K562 (cell line): Measurements from ENCODE around the gene FRRS1L. TPM values are rescaled to one million over a fixed set of nuclear protein-coding genes. Genes with fewer than 3 reads are reported as not detected.

ENCODE experiments used
- ATAC-seq: fragments of 200-7000 bp; cut with Tn5 transposase; 3 replicates; pipeline ENCODE4 v1.9.1; 2020; ENCODE audit warnings: moderate library complexity
- BruUV-seq: library from RNA; stranded (reverse); fragments of 400-500 nt; replicated peaks from 2 replicates; lab custom pipeline; 2021; lab: Mats Ljungman, UMichigan
- CTCF ChIA-PET: fragments of 300-600 bp; formaldehyde crosslinking; extraction: SDS; loops from one replicate; lab custom pipeline; 2021; ENCODE audit warnings: low intra/inter-chr PET ratio; lab: Yijun Ruan, JAX
- POLR2A ChIA-PET: fragments of 300-600, 350-650 bp; sonication (Branson Sonifier 250); formaldehyde crosslinking; extraction: SDS; loops from one replicate; lab custom pipeline; 2021; ENCODE audit warnings: antibody characterized with exemption, inconsistent platforms; lab: Yijun Ruan, JAX
- DNase-seq, 4 experiments: peaks; one replicate each; pipeline versions ENCODE4 v3.0.0 to v3.0.0-alpha.2; 2011 to 2018; ENCODE audit warnings: low spot score in 3 of 4, mixed read lengths in 3 of 4; ENCODE audit errors: extremely low read depth in 1 of 4
- FAIRE-seq: peaks from 2 replicates; lab custom pipeline; 2011; peaks lifted over from hg19 to GRCh38; lab: Jason Lieb, UNC
- H2AFZ ChIP-seq: 2 replicates; pipeline ENCODE4 v1.6.0; 2011; ENCODE audit warnings: low read depth, low read length, control low read depth, inconsistent platforms
- H3K27ac ChIP-seq: fragments of 200-600 bp; 3 replicates; pipeline ENCODE4 v1.8.0; 2011; ENCODE audit warnings: low read depth, mild to moderate bottlenecking, control low read depth, inconsistent platforms, low read length, moderate library complexity, mixed read lengths; ENCODE audit errors: extremely low read depth
- H3K27me3 ChIP-seq, 2 experiments: fragments of 300-600 bp in 1 of 2; 2 replicates in 1 of 2; 3 replicates in 1 of 2; pipeline versions ENCODE4 v1.6.0 to v1.8.0; 2011; ENCODE audit warnings: inconsistent platforms in 2 of 2, low read length in 2 of 2, mild to moderate bottlenecking in 1 of 2, mixed read lengths in 1 of 2, moderate library complexity in 1 of 2; ENCODE audit not compliant: control insufficient read depth in 2 of 2, insufficient read depth in 2 of 2
- H3K36me3 ChIP-seq: fragments of 300-600 bp; 3 replicates; pipeline ENCODE4 v1.8.0; 2011; ENCODE audit warnings: mild to moderate bottlenecking, low read length, inconsistent platforms; ENCODE audit not compliant: control insufficient read depth, insufficient read depth
- H3K4me1 ChIP-seq, 2 experiments: fragments of 200-600 bp in 1 of 2; replicated peaks in 1 of 2; 2 replicates in 1 of 2; 3 replicates in 1 of 2; pipeline versions ENCODE4 v1.5.1 to v1.8.0; 2011; ENCODE audit warnings: inconsistent platforms in 2 of 2, low read length in 2 of 2, mild to moderate bottlenecking in 1 of 2, mixed read lengths in 1 of 2, moderate library complexity in 1 of 2; ENCODE audit not compliant: control insufficient read depth in 2 of 2, insufficient read depth in 2 of 2
- H3K4me2 ChIP-seq: 2 replicates; pipeline ENCODE4 v1.6.1; 2011; ENCODE audit warnings: low read length, control low read depth, inconsistent platforms, mixed read lengths; ENCODE audit not compliant: insufficient read depth
- H3K4me3 ChIP-seq: fragments of 200-600 bp; sonication (generic), shearing (Covaris generic); 2 replicates; pipeline ENCODE4 v1.5.1; 2016; ENCODE audit warnings: control low read depth, inconsistent platforms
- H3K79me2 ChIP-seq: fragments of 200-600 bp; 3 replicates; pipeline ENCODE4 v1.8.0; 2011; ENCODE audit warnings: low read length, inconsistent platforms; ENCODE audit not compliant: control insufficient read depth, insufficient read depth
- H3K9ac ChIP-seq, 2 experiments: 2 replicates each; pipeline versions ENCODE4 v1.6.0 to v1.6.1; 2011; ENCODE audit warnings: low read depth in 2 of 2, low read length in 2 of 2, control low read depth in 1 of 2, inconsistent platforms in 1 of 2, mild to moderate bottlenecking in 1 of 2, mixed read lengths in 1 of 2; ENCODE audit not compliant: insufficient read depth in 1 of 2
- H3K9me1 ChIP-seq: one replicate; pipeline ENCODE4 v1.6.0; 2011; ENCODE audit warnings: inconsistent platforms, mild to moderate bottlenecking, low read length, moderate library complexity; ENCODE audit not compliant: control insufficient read depth, insufficient read depth
- H3K9me3 ChIP-seq: replicated peaks from 2 replicates; pipeline ENCODE4 v1.5.1; 2011; ENCODE audit warnings: low read depth, low read length, inconsistent platforms; ENCODE audit not compliant: control insufficient read depth, insufficient read depth
- H4K20me1 ChIP-seq: replicated peaks from 2 replicates; pipeline ENCODE4 v1.6.1; 2011; ENCODE audit warnings: low read length, inconsistent platforms, mixed read lengths; ENCODE audit not compliant: control insufficient read depth, insufficient read depth
- VEZF1 ChIP-seq: fragments of 200-800 bp; sonication (Bioruptor generic); IDR thresholded peaks from 2 replicates; pipeline ENCODE4 v1.6.1; 2017; ENCODE audit warnings: missing genetic modification characterization, missing compliant biosample characterization
- WGBS: fragments of 100-300 bp; shearing (Covaris generic); methylation state at CpG from one replicate; pipeline ENCODE4 v1.1.6; 2016; ENCODE audit warnings: low coverage, mixed read lengths; ENCODE audit not compliant: insufficient coverage; ENCODE audit errors: missing lambda C conversion rate; 5-methylcytosine and 5-hydroxymethylcytosine counted together
- in situ Hi-C: fragments of 300-500 bp; cut with MboI; formaldehyde crosslinking; loops from 4 replicates; pipeline ENCODE4 v1.15.0; 2018; ENCODE audit warnings: inconsistent platforms, mixed read lengths
- intact Hi-C: fragments of 100-400 bp; cut with micrococcal nuclease; formaldehyde crosslinking; loops from 2 replicates; pipeline ENCODE4 v1.14.2; 2022
- polyA plus RNA-seq, 8 experiments: library from polyadenylated mRNA; depleted of rRNA in 4 of 8; stranded (reverse) in 5 of 8; unstranded in 3 of 8; fragments of >200 nt; fragmentation: Nextera tagmentation in 2 of 8; fragmentation: Illumina TruSeq in 1 of 8; extraction: Ambion mirVana in 2 of 8; extraction: Trizol in 1 of 8; gene quantifications; 2 replicates each; pipeline versions ENCODE4 v1.2.1 to v1.2.3, GENCODE V29; 2011 to 2014; ENCODE audit warnings: inconsistent platforms in 1 of 8, missing spikeins in 1 of 8
- total RNA-seq, 7 experiments: library from RNA; depleted of rRNA in 6 of 7; stranded (reverse); fragments of >200 nt in 6 of 7; fragmentation: Illumina TruSeq in 2 of 7; extraction: Trizol in 2 of 7; gene quantifications; 2 replicates each; pipeline versions ENCODE4 v1.2.1 to v1.2.3, GENCODE V29; 2011 to 2021; ENCODE audit warnings: low replicate concordance in 1 of 7
- TF ChIP-seq, protein P1 (sequence below): fragments of 450-650 bp; IDR thresholded peaks from 2 replicates; pipeline ENCODE4 v1.6.1; 2016; ENCODE audit warnings: mild to moderate bottlenecking
- TF ChIP-seq, protein P2 (sequence below): fragments of 450-650 bp; IDR thresholded peaks from 2 replicates; pipeline ENCODE4 v1.6.1; 2017; ENCODE audit warnings: antibody characterized with exemption

FRRS1L gene
- total and polyA plus RNA-seq, 9 of the 15 experiments (the other 6 are each of a cell fraction or from before 2014, with no cell fraction given), result under 0.01 to 0.04 (median 0.03) TPM; not detected in 5

GRCh38 chr9:109108318-109108717 is 58.7 kb downstream of the FRRS1L start:
- Histone ChIP-seq H3K79me2 (peaks cover 98% of the 10 kb centered on the region), H3K9ac (peak overlapping the region in 1 of 2 experiments; percentile 32; a peak in 1 of 4 replicates), H4K20me1 (peaks cover 5% of the 10 kb centered on the region; the same call in 1 of the 2 replicates), H3K27me3 (no peaks in the 10 kb centered on the region), H3K9me3 (no peaks in the 10 kb centered on the region; the same call in 1 of the 2 replicates), H3K4me2 (peak overlapping the region; percentile 28), H3K27ac (peak overlapping the region; percentile 77), H3K4me1 (peaks cover 17 to 38% of the 10 kb centered on the region in 2 experiments), H2AFZ (no peak overlapping the region), H3K36me3 (peaks cover 29% of the 10 kb centered on the region), H3K9me1 (no peaks in the 10 kb centered on the region), H3K4me3 (no peak overlapping the region)
- in situ Hi-C loops, result no loop called here
- POLR2A ChIA-PET, result interaction anchor here (1.0 to 5.6 kb wide), 3 partner anchors 11 to 21 kb away, joined by 3 to 48 read pairs (median 4); partner anchors contain the start of gene TMEM245
- intact Hi-C loops, result no loop called here
- no TSS peak for BruUV-seq
- no peak for FAIRE-seq
- peak; percentile 43 for TF ChIP-seq VEZF1 (CRISPR knock-in tag)
- TF ChIP-seq, protein P1, sequence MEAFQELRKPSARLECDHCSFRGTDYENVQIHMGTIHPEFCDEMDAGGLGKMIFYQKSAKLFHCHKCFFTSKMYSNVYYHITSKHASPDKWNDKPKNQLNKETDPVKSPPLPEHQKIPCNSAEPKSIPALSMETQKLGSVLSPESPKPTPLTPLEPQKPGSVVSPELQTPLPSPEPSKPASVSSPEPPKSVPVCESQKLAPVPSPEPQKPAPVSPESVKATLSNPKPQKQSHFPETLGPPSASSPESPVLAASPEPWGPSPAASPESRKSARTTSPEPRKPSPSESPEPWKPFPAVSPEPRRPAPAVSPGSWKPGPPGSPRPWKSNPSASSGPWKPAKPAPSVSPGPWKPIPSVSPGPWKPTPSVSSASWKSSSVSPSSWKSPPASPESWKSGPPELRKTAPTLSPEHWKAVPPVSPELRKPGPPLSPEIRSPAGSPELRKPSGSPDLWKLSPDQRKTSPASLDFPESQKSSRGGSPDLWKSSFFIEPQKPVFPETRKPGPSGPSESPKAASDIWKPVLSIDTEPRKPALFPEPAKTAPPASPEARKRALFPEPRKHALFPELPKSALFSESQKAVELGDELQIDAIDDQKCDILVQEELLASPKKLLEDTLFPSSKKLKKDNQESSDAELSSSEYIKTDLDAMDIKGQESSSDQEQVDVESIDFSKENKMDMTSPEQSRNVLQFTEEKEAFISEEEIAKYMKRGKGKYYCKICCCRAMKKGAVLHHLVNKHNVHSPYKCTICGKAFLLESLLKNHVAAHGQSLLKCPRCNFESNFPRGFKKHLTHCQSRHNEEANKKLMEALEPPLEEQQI, result 0 out of 2 replicates have a peak, but pooled peaks have one; percentile 2
- TF ChIP-seq, protein P2, sequence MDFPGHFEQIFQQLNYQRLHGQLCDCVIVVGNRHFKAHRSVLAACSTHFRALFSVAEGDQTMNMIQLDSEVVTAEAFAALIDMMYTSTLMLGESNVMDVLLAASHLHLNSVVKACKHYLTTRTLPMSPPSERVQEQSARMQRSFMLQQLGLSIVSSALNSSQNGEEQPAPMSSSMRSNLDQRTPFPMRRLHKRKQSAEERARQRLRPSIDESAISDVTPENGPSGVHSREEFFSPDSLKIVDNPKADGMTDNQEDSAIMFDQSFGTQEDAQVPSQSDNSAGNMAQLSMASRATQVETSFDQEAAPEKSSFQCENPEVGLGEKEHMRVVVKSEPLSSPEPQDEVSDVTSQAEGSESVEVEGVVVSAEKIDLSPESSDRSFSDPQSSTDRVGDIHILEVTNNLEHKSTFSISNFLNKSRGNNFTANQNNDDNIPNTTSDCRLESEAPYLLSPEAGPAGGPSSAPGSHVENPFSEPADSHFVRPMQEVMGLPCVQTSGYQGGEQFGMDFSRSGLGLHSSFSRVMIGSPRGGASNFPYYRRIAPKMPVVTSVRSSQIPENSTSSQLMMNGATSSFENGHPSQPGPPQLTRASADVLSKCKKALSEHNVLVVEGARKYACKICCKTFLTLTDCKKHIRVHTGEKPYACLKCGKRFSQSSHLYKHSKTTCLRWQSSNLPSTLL, result no peak
- DNase-seq, result no peak
- no peak for ATAC-seq
- CTCF ChIA-PET, result no interaction called here
- WGBS, result 16% methylated on average over 4 of the region's 4 CpGs
